ENCODE results near the gene ZNF70.

DNA sequence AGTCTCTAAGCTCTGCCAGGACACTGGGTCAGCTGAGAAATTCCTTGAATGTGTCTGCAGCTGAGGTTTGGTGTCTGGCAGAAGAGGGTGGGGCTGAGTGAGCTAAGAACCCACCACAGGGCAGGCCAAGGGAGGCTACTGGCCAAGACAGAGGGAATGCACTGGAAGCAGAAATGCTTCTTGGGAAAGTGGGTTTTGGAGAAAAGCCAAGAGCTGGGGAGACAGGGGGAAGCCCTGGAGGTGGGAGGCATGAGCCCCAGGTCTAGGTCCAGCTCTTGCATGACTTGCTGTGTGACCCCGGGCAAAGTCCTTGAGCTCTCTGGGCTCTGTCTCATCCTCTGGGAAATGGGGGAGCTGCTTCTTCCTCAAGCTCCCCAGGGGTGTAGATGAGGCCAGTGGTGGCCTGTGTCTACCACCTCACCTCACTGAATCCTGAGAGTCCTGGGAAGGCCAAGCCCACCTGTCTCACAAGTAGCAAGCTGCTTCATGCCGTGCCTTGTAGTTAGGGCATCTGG, 24.1 kb upstream of the ZNF70 start:
- TF ChIP-seq, protein P1, sequence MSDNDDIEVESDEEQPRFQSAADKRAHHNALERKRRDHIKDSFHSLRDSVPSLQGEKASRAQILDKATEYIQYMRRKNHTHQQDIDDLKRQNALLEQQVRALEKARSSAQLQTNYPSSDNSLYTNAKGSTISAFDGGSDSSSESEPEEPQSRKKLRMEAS (IDR thresholded peaks at IDR 0.05; ENCODE audit: low read depth): no peak
- TF ChIP-seq, protein P2, sequence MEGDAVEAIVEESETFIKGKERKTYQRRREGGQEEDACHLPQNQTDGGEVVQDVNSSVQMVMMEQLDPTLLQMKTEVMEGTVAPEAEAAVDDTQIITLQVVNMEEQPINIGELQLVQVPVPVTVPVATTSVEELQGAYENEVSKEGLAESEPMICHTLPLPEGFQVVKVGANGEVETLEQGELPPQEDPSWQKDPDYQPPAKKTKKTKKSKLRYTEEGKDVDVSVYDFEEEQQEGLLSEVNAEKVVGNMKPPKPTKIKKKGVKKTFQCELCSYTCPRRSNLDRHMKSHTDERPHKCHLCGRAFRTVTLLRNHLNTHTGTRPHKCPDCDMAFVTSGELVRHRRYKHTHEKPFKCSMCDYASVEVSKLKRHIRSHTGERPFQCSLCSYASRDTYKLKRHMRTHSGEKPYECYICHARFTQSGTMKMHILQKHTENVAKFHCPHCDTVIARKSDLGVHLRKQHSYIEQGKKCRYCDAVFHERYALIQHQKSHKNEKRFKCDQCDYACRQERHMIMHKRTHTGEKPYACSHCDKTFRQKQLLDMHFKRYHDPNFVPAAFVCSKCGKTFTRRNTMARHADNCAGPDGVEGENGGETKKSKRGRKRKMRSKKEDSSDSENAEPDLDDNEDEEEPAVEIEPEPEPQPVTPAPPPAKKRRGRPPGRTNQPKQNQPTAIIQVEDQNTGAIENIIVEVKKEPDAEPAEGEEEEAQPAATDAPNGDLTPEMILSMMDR (IDR thresholded peaks at IDR 0.05): no peak
- TF ChIP-seq TAF1 (IDR thresholded peaks at IDR 0.05; ENCODE audit: borderline replicate concordance, low read depth, low read length) (no peak), EZH2phosphoT487 (IDR thresholded peaks at IDR 0.05; ENCODE audit: borderline replicate concordance, low read depth) (no peak), GABPA (IDR thresholded peaks at IDR 0.05; ENCODE audit: low read depth) (no peak), RFX5 (IDR thresholded peaks at IDR 0.05; ENCODE audit: low read length) (no peak), JUND (IDR thresholded peaks at IDR 0.05) (no peak), SMC3 (IDR thresholded peaks at IDR 0.05; ENCODE audit: low read depth, low read length) (no peak)
